GM12872 (cell line): ENCODE results near the gene CLTC.

Experiments used
- TF ChIP-seq, protein P1 (sequence below): IDR thresholded peaks from 3 replicates; pipeline ENCODE4 v1.5.1; 2011; ENCODE audit warnings: low read depth, mild to moderate bottlenecking, low read length, moderate library complexity; ENCODE audit not compliant: insufficient read depth

The CLTC gene

GRCh38 chr17:59626756-59627155 lies 7.1 kb downstream of the CLTC start:
- TF ChIP-seq, protein P1, sequence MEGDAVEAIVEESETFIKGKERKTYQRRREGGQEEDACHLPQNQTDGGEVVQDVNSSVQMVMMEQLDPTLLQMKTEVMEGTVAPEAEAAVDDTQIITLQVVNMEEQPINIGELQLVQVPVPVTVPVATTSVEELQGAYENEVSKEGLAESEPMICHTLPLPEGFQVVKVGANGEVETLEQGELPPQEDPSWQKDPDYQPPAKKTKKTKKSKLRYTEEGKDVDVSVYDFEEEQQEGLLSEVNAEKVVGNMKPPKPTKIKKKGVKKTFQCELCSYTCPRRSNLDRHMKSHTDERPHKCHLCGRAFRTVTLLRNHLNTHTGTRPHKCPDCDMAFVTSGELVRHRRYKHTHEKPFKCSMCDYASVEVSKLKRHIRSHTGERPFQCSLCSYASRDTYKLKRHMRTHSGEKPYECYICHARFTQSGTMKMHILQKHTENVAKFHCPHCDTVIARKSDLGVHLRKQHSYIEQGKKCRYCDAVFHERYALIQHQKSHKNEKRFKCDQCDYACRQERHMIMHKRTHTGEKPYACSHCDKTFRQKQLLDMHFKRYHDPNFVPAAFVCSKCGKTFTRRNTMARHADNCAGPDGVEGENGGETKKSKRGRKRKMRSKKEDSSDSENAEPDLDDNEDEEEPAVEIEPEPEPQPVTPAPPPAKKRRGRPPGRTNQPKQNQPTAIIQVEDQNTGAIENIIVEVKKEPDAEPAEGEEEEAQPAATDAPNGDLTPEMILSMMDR = no peak

- TF ChIP-seq, protein P1 = no peak
Observed at GRCh38 chr17:59627274-59627673, 7.6 kb downstream of the CLTC start.

GRCh38 chr17:59627770-59628171 lies 8.1 kb downstream of the CLTC start:
- TF ChIP-seq, protein P1 = no peak

GRCh38 chr17:59629174-59629573 lies 9.5 kb downstream of the CLTC start:
- TF ChIP-seq, protein P1 = no peak

DNA sequence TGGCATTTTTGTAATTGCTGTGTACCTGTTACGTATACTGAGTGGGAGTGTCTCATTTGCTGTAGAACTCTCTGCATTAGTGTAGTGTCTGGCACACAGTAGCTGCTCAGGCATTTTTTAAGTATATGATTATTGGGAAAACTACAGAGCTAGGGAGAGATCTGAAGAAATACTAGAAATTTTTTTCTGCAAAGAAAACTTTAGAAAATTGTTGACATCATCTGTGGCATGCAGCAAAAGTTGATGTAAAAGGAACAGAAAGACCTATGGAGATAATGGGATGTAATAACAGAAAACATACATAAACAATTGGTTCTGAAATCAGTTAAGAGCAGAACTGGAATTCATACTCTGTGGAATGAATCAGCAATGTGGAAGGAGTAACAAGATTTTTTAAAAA lies 11.6 kb downstream of the CLTC start:
- TF ChIP-seq, protein P1 = no peak

DNA sequence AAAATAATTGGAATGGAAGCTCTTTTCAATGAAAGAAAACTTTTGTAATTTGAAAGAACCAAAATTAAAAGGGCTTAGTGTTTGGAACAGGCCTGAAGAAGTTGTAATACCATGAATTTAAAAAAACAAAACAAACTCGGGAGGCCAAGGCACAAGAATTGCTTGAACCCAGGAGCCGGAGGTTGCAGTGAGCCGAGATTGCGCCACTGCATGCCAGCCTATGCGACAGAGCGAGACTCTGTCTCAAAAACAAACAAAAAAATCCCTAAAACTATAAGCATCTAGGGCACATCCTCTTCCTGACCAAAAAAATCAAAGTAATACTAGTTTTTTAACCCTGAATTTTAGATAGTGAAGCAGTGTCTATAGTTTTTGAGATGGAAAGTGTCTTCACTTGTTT lies 12.7 kb downstream of the CLTC start:
- TF ChIP-seq, protein P1 = no peak

GRCh38 chr17:59633658-59634359 lies 14.1 kb downstream of the CLTC start:
- TF ChIP-seq, protein P1 = no peak
